PC-9 (cell line): ENCODE results near the gene DNAJC16. TPM values are rescaled to one million over a fixed set of nuclear protein-coding genes. Genes with fewer than 3 reads are reported as not detected.

Source experiments
- BruUV-seq: library from RNA; stranded (reverse); fragments of 400-500 nt; replicated peaks from 2 replicates; lab custom pipeline; 2021; lab: Mats Ljungman, UMichigan
- CTCF ChIA-PET: fragments of 300-600 bp; sonication (Branson Sonifier 250); formaldehyde crosslinking; loops from one replicate; lab custom pipeline; 2022; ENCODE audit warnings: antibody characterized with exemption; lab: Charles Lee
- POLR2A ChIA-PET: fragments of 300-600 bp; sonication (Branson Sonifier 250); formaldehyde crosslinking; loops from one replicate; lab custom pipeline; 2022; ENCODE audit warnings: antibody characterized with exemption; ENCODE audit not compliant: unreplicated experiment; lab: Charles Lee
- DNase-seq, 2 experiments: peaks; one replicate each; pipeline versions ENCODE4 v3.0.0 to v3.0.0-alpha.2; 2015 to 2022; ENCODE audit warnings: mixed read lengths in 1 of 2
- H2AFZ ChIP-seq: fragments of 200-600 bp; sonication (generic); 2 replicates; pipeline ENCODE4 v1.8.1; 2017; ENCODE audit warnings: antibody characterized with exemption
- H3F3A ChIP-seq: fragments of 200-600 bp; sonication (generic); 2 replicates; pipeline ENCODE4 v1.8.1; 2017; ENCODE audit warnings: antibody characterized with exemption, mild to moderate bottlenecking, low read depth; ENCODE audit not compliant: insufficient read depth
- H3K27ac ChIP-seq: fragments of 200-600 bp; sonication (generic); 2 replicates; pipeline ENCODE4 v1.6.1; 2016; ENCODE audit warnings: mixed run types
- H3K27me3 ChIP-seq: fragments of 200-600 bp; sonication (generic); 2 replicates; pipeline ENCODE4 v1.6.1; 2016; ENCODE audit warnings: low read depth, mixed run types; ENCODE audit not compliant: insufficient read depth
- H3K36me3 ChIP-seq: fragments of 200-600 bp; sonication (generic); 2 replicates; pipeline ENCODE4 v1.6.1; 2016; ENCODE audit warnings: low read depth, mixed run types
- H3K4me1 ChIP-seq: fragments of 200-600 bp; sonication (generic); replicated peaks from 2 replicates; pipeline ENCODE4 v1.6.1; 2016; ENCODE audit warnings: mixed run types; ENCODE audit not compliant: insufficient read depth
- H3K4me2 ChIP-seq: fragments of 200-600 bp; sonication (generic); 2 replicates; pipeline ENCODE4 v1.6.1; 2017; ENCODE audit warnings: mixed run types
- H3K4me3 ChIP-seq: fragments of 200-600 bp; sonication (generic); 2 replicates; pipeline ENCODE4 v1.6.1; 2016; ENCODE audit warnings: mixed run types
- H3K79me2 ChIP-seq: fragments of 200-600 bp; sonication (generic); 2 replicates; pipeline ENCODE4 v1.6.1; 2017; ENCODE audit warnings: low read depth, mixed run types
- H3K9me2 ChIP-seq: fragments of 200-600 bp; sonication (generic); 2 replicates; pipeline ENCODE4 v1.8.1; 2017; ENCODE audit warnings: mild to moderate bottlenecking; ENCODE audit not compliant: insufficient read depth
- H3K9me3 ChIP-seq: fragments of 200-600 bp; sonication (generic); 2 replicates; pipeline ENCODE4 v1.8.1; 2016; ENCODE audit warnings: low read depth; ENCODE audit not compliant: insufficient read depth
- H4K20me1 ChIP-seq: fragments of 200-600 bp; sonication (generic); 2 replicates; pipeline ENCODE4 v1.8.1; 2017; ENCODE audit not compliant: insufficient read depth
- CTCF ChIP-seq: fragments of 200-600 bp; sonication (generic); conservative IDR thresholded peaks from 2 replicates; pipeline ENCODE4 v1.6.1; 2017; ENCODE audit warnings: mixed run types, antibody characterized with exemption, mild to moderate bottlenecking, moderate library complexity
- EZH2 ChIP-seq: fragments of 200-600 bp; sonication (generic); IDR thresholded peaks from 2 replicates; pipeline ENCODE4 v1.8.0; 2017; ENCODE audit warnings: antibody characterized with exemption, low read depth
- intact Hi-C: fragments of 100-400 bp; cut with micrococcal nuclease; formaldehyde crosslinking; loops from one replicate; pipeline ENCODE4 v1.10.0; 2022; ENCODE audit not compliant: unreplicated experiment
- total RNA-seq: library from RNA; stranded (reverse); gene quantifications from 2 replicates; pipeline ENCODE4 v1.2.3, GENCODE V29; 2021

Gene DNAJC16
- total RNA-seq, 1 experiment from 2014 or later: 18.8 TPM

DNA sequence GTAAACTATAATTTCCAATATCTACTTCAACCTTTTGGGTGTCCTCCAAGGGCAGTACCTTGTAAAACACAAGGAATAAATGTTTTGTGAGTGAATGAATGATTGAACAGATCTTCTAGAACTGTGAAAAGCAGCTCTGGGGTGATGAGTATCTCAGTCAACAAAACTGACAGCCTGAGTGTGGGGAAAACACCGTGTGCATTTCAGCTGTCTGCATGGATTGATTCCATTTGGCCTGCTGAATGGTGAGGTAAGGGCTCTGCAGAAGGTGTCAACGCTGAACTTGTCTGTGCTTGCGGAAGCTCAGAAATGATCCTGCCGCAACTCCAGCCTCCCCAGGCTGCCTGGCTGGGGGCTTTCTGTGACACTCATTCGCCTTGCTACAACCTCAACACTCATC is 65.6 kb downstream of the DNAJC16 start:
- Histone ChIP-seq H3K27ac (no peak overlapping the region), H4K20me1 (no peaks in the 10 kb centered on the region), H3K4me1 (no peaks in the 10 kb centered on the region), H3K4me2 (no peak overlapping the region), H3K9me3 (no peaks in the 10 kb centered on the region), H2AFZ (no peak overlapping the region), H3F3A (no peaks in the 10 kb centered on the region), H3K4me3 (no peak overlapping the region), H3K9me2 (no peaks in the 10 kb centered on the region), H3K79me2 (no peaks in the 10 kb centered on the region), H3K27me3 (no peaks in the 10 kb centered on the region), H3K36me3 (no peaks in the 10 kb centered on the region)
- no peak for DNase-seq
- POLR2A ChIA-PET: no interaction called here
- CTCF ChIA-PET: interaction anchor here (0.7 kb wide), 1 partner anchor 51 kb away, joined by 11 read pairs; no protein-coding TSS in a partner anchor
- intact Hi-C loops: no loop called here
- TF ChIP-seq CTCF (no peak), EZH2 (no peak)
- no TSS peak for BruUV-seq

GRCh38 chr1:15595809-15596617 is 69.4 kb downstream of the DNAJC16 start:
- POLR2A ChIA-PET: interaction anchor here (0.7 kb wide), 1 partner anchor 329 kb away, joined by 5 read pairs; no protein-coding TSS in a partner anchor

DNA sequence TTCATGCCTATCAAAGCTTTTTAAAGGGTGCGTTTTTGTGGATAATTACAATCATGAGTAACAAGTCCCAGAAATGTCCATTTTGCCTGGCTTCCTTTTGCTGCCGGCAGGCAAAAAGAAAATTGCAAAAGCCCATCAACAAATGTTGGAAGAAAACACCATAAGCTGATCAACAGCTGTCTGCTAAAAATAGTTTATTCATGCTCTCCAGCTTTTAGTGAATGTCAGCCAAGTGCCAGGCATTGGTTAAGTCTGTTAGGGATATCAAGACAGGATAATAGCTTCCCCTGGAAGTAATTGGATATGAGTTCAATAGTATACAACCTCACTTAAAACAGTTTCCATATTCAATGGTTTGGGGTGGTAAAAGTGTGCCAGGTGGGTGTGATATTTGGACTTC is 71.8 kb downstream of the DNAJC16 start:
- Histone ChIP-seq H3K4me2 (no peak overlapping the region), H4K20me1 (no peaks in the 10 kb centered on the region), H3K9me3 (no peaks in the 10 kb centered on the region), H3K27me3 (no peaks in the 10 kb centered on the region), H3K9me2 (no peaks in the 10 kb centered on the region), H3K27ac (no peak overlapping the region), H2AFZ (no peak overlapping the region), H3F3A (0 out of 2 replicates have a peak, but pooled peaks cover 5% of the 10 kb centered on the region), H3K36me3 (no peaks in the 10 kb centered on the region), H3K4me3 (no peak overlapping the region), H3K79me2 (peaks cover 4% of the 10 kb centered on the region; the same call in 1 of the 2 replicates), H3K4me1 (0 out of 2 replicates have a peak, but pooled peaks cover 4% of the 10 kb centered on the region)
- no TSS peak for BruUV-seq
- CTCF ChIA-PET: no interaction called here
- POLR2A ChIA-PET: interaction anchor here (0.6 kb wide), 1 partner anchor 20 kb away, joined by 3 read pairs; no protein-coding TSS in a partner anchor
- intact Hi-C loops: loop anchor here (5.0 kb wide), 1 partner anchor 144 kb away; the partner anchor contains the start of gene TMEM82
- DNase-seq: no peak
- TF ChIP-seq EZH2 (no peak), CTCF (no peak)

More at GRCh38 chr1:15595809-15596617, 69.4 kb downstream of the DNAJC16 start:
- DNase-seq: no peak
- CTCF ChIA-PET: interaction anchor here (0.6 to 0.7 kb wide), 3 partner anchors 11 to 477 kb away, joined by 3 to 7 read pairs (median 7); no protein-coding TSS in a partner anchor
- Histone ChIP-seq H3K4me2 (no peak overlapping the region), H4K20me1 (no peaks in the 10 kb centered on the region), H3K79me2 (no peaks in the 10 kb centered on the region), H3K9me2 (no peaks in the 10 kb centered on the region), H3K27ac (no peak overlapping the region), H3K4me1 (no peaks in the 10 kb centered on the region), H2AFZ (no peak overlapping the region), H3K9me3 (no peaks in the 10 kb centered on the region), H3K36me3 (no peaks in the 10 kb centered on the region), H3K27me3 (no peaks in the 10 kb centered on the region), H3F3A (no peaks in the 10 kb centered on the region), H3K4me3 (no peak overlapping the region)
- TF ChIP-seq EZH2: no peak
- TF ChIP-seq CTCF: no peak
- BruUV-seq: no TSS peak
- intact Hi-C loops: loop anchor here (5.0 kb wide), 1 partner anchor 146 kb away; the partner anchor contains the start of gene TMEM82
